HG03159 (cell line): Measurements from ENCODE around the gene GOLGA6D.
"Not testable (repeated sequence)": the region's sequence is repeated elsewhere in the genome, so short reads cannot be mapped to it uniquely, and the experiment has no call there.

Experiments
- ATAC-seq: cut with Tn5 transposase; IDR thresholded peaks from one replicate; pipeline ENCODE4 v1.9.1; 2021; ENCODE audit warnings: mild to moderate bottlenecking, moderate library complexity; ENCODE audit not compliant: unreplicated experiment

The GOLGA6D gene

GRCh38 chr15:75328493-75329314, 46.1 kb downstream of the GOLGA6D start:
- no peak for ATAC-seq

GRCh38 chr15:75329571-75329970, 46.9 kb downstream of the GOLGA6D start:
- ATAC-seq: no peak

GRCh38 chr15:75332093-75332492, 49.5 kb downstream of the GOLGA6D start:
- ATAC-seq: not testable (repeated sequence)

GRCh38 chr15:75333654-75334419, 51.2 kb downstream of the GOLGA6D start:
- ATAC-seq: not testable (repeated sequence)

- no peak for ATAC-seq
Measured at GRCh38 chr15:75335313-75335704, 52.7 kb downstream of the GOLGA6D start.

GRCh38 chr15:75335705-75336355, 53.2 kb downstream of the GOLGA6D start, which contains the start of gene COMMD4:
Gene COMMD4 (plus strand): TSS chr15:75336063. CDS start chr15:75336090, 27 bp downstream.
- peak; percentile 69 for ATAC-seq

- ATAC-seq: no peak
Measured at GRCh38 chr15:75338661-75339240, 56.1 kb downstream of the GOLGA6D start.

GRCh38 chr15:75339531-75340240, 57.1 kb downstream of the GOLGA6D start:
- no peak for ATAC-seq

- no peak for ATAC-seq
Measured at GRCh38 chr15:75342221-75342620, 59.6 kb downstream of the GOLGA6D start.

- not testable (repeated sequence) for ATAC-seq
Measured at GRCh38 chr15:75343953-75344352, 61.3 kb downstream of the GOLGA6D start.
